ENCODE results near the gene VAPA.
"Not testable (repeated sequence)": the region's sequence is repeated elsewhere in the genome, so short reads cannot be mapped to it uniquely, and the experiment has no call there.

Gene VAPA

GRCh38 chr18:9900699-9901098 is 13.1 kb upstream of the VAPA start:
- Histone ChIP-seq H3K4me1 (ENCODE audit: control insufficient read depth in 1 of 2, insufficient read depth in 2 of 2, low read length in 2 of 2) (peaks cover 6 to 14% of the 10 kb centered on the region in 2 experiments), H2BK12ac (ENCODE audit: low read length) (peak overlapping the region; percentile 37), H3K27me3 (ENCODE audit: insufficient read depth, low read length) (no peaks in the 10 kb centered on the region), H3K4me3 (ENCODE audit: low read depth, low read length) (no peak overlapping the region), H3K23ac (ENCODE audit: low read length) (no peak overlapping the region), H3K79me1 (ENCODE audit: low read length) (peaks cover 6% of the 10 kb centered on the region), H3K4ac (ENCODE audit: low read depth, low read length) (no peak overlapping the region), H4K12ac (ENCODE audit: low read depth, low read length) (no peak overlapping the region), H2BK120ac (ENCODE audit: insufficient read depth, low read length, poor library complexity) (no peak overlapping the region), H3K18ac (ENCODE audit: low read length) (no peak overlapping the region), H3K79me2 (ENCODE audit: control insufficient read depth, insufficient read depth, low read length, poor library complexity) (no peaks in the 10 kb centered on the region), H4K8ac (ENCODE audit: low read depth, low read length) (no peak overlapping the region), H3K4me2 (ENCODE audit: low read length) (no peak overlapping the region), H3K9me3 (ENCODE audit: insufficient read depth, low read depth, low read length) (no peaks in the 10 kb centered on the region), H3K36me3 (ENCODE audit: control insufficient read depth in 1 of 2, insufficient read depth in 2 of 2, low read length in 2 of 2) (no peaks in the 10 kb centered on the region), H2BK5ac (ENCODE audit: low read depth, low read length, poor library complexity) (no peak overlapping the region), H2AK5ac (ENCODE audit: low read length) (no peak overlapping the region), H2AFZ (ENCODE audit: insufficient read depth, low read length, poor library complexity) (no peak overlapping the region), H3K27ac (ENCODE audit: low read depth, low read length) (no peak overlapping the region), H4K91ac (ENCODE audit: low read depth, low read length) (no peak overlapping the region), H3K9ac (ENCODE audit: low read length) (no peak overlapping the region), H3K14ac (ENCODE audit: low read length) (no peak overlapping the region)
- WGBS (ENCODE audit: extremely low coverage, insufficient coverage, insufficient read length): no CpG with 5 or more reads among the region's 7 CpGs
- DNase-seq: no peak

GRCh38 chr18:9901377-9901776 is 12.4 kb upstream of the VAPA start:
- H2BK5ac ChIP-seq (ENCODE audit: low read depth, low read length, poor library complexity): no peak overlapping the region
- H3K18ac ChIP-seq (ENCODE audit: low read length): no peak overlapping the region
- no peak overlapping the region for H3K4me3 ChIP-seq (ENCODE audit: low read depth, low read length)
- H3K9ac ChIP-seq (ENCODE audit: low read length): no peak overlapping the region
- H2AFZ ChIP-seq (ENCODE audit: insufficient read depth, low read length, poor library complexity): no peak overlapping the region
- H3K4me1 ChIP-seq (ENCODE audit: control insufficient read depth in 1 of 2, insufficient read depth in 2 of 2, low read length in 2 of 2): peaks cover 8 to 18% of the 10 kb centered on the region in 2 experiments
- WGBS (ENCODE audit: extremely low coverage, insufficient coverage, insufficient read length): no CpG with 5 or more reads among the region's 3 CpGs
- no peak overlapping the region for H4K12ac ChIP-seq (ENCODE audit: low read depth, low read length)
- H3K79me2 ChIP-seq (ENCODE audit: control insufficient read depth, insufficient read depth, low read length, poor library complexity): no peaks in the 10 kb centered on the region
- H3K14ac ChIP-seq (ENCODE audit: low read length): no peak overlapping the region
- no peaks in the 10 kb centered on the region for H3K27me3 ChIP-seq (ENCODE audit: insufficient read depth, low read length)
- no peak overlapping the region for H2BK12ac ChIP-seq (ENCODE audit: low read length)
- H3K79me1 ChIP-seq (ENCODE audit: low read length): peaks cover 9% of the 10 kb centered on the region
- H3K23ac ChIP-seq (ENCODE audit: low read length): no peak overlapping the region
- H3K27ac ChIP-seq (ENCODE audit: low read depth, low read length): no peak overlapping the region
- H3K36me3 ChIP-seq (ENCODE audit: control insufficient read depth in 1 of 2, insufficient read depth in 2 of 2, low read length in 2 of 2): no peaks in the 10 kb centered on the region
- H4K8ac ChIP-seq (ENCODE audit: low read depth, low read length): no peak overlapping the region
- no peak overlapping the region for H3K4ac ChIP-seq (ENCODE audit: low read depth, low read length)
- no peaks in the 10 kb centered on the region for H3K9me3 ChIP-seq (ENCODE audit: insufficient read depth, low read depth, low read length)
- DNase-seq: no peak
- no peak overlapping the region for H2BK120ac ChIP-seq (ENCODE audit: insufficient read depth, low read length, poor library complexity)
- no peak overlapping the region for H2AK5ac ChIP-seq (ENCODE audit: low read length)
- H4K91ac ChIP-seq (ENCODE audit: low read depth, low read length): no peak overlapping the region
- H3K4me2 ChIP-seq (ENCODE audit: low read length): no peak overlapping the region

GRCh38 chr18:9902264-9902663 is 11.6 kb upstream of the VAPA start:
- H3K9me3 ChIP-seq (ENCODE audit: insufficient read depth, low read depth, low read length); H3K9ac ChIP-seq (ENCODE audit: low read length); H3K36me3 ChIP-seq (ENCODE audit: control insufficient read depth in 1 of 2, insufficient read depth in 2 of 2, low read length in 2 of 2); H2AK5ac ChIP-seq (ENCODE audit: low read length); DNase-seq; H3K4ac ChIP-seq (ENCODE audit: low read depth, low read length); H4K8ac ChIP-seq (ENCODE audit: low read depth, low read length); H3K4me2 ChIP-seq (ENCODE audit: low read length); H3K79me2 ChIP-seq (ENCODE audit: control insufficient read depth, insufficient read depth, low read length, poor library complexity); H3K18ac ChIP-seq (ENCODE audit: low read length); H2AFZ ChIP-seq (ENCODE audit: insufficient read depth, low read length, poor library complexity); H3K79me1 ChIP-seq (ENCODE audit: low read length); H3K4me3 ChIP-seq (ENCODE audit: low read depth, low read length); H3K14ac ChIP-seq (ENCODE audit: low read length); H3K27me3 ChIP-seq (ENCODE audit: insufficient read depth, low read length); H2BK120ac ChIP-seq (ENCODE audit: insufficient read depth, low read length, poor library complexity); H3K23ac ChIP-seq (ENCODE audit: low read length); H4K12ac ChIP-seq (ENCODE audit: low read depth, low read length); H3K27ac ChIP-seq (ENCODE audit: low read depth, low read length); H4K91ac ChIP-seq (ENCODE audit: low read depth, low read length); H2BK5ac ChIP-seq (ENCODE audit: low read depth, low read length, poor library complexity); H2BK12ac ChIP-seq (ENCODE audit: low read length): not testable (repeated sequence)
- H3K4me1 ChIP-seq (ENCODE audit: control insufficient read depth in 1 of 2, insufficient read depth in 2 of 2, low read length in 2 of 2): peaks cover 8 to 20% of the 10 kb centered on the region in 2 experiments
- no CpG with 5 or more reads among the region's 14 CpGs for WGBS (ENCODE audit: extremely low coverage, insufficient coverage, insufficient read length)

- Histone ChIP-seq H3K18ac (ENCODE audit: low read length) (no peak overlapping the region), H3K4me1 (ENCODE audit: control insufficient read depth in 1 of 2, insufficient read depth in 2 of 2, low read length in 2 of 2) (peaks cover 8 to 20% of the 10 kb centered on the region in 2 experiments), H4K12ac (ENCODE audit: low read depth, low read length) (no peak overlapping the region), H3K9me3 (ENCODE audit: insufficient read depth, low read depth, low read length) (no peaks in the 10 kb centered on the region), H3K4me3 (ENCODE audit: low read depth, low read length) (no peak overlapping the region), H2BK120ac (ENCODE audit: insufficient read depth, low read length, poor library complexity) (no peak overlapping the region), H4K91ac (ENCODE audit: low read depth, low read length) (no peak overlapping the region), H3K79me1 (ENCODE audit: low read length) (peaks cover 9% of the 10 kb centered on the region), H2BK5ac (ENCODE audit: low read depth, low read length, poor library complexity) (no peak overlapping the region), H2AK5ac (ENCODE audit: low read length) (no peak overlapping the region), H2BK12ac (ENCODE audit: low read length) (no peak overlapping the region), H3K79me2 (ENCODE audit: control insufficient read depth, insufficient read depth, low read length, poor library complexity) (no peaks in the 10 kb centered on the region), H3K23ac (ENCODE audit: low read length) (no peak overlapping the region), H3K27ac (ENCODE audit: low read depth, low read length) (no peak overlapping the region), H3K9ac (ENCODE audit: low read length) (no peak overlapping the region), H3K14ac (ENCODE audit: low read length) (no peak overlapping the region), H4K8ac (ENCODE audit: low read depth, low read length) (no peak overlapping the region), H2AFZ (ENCODE audit: insufficient read depth, low read length, poor library complexity) (no peak overlapping the region), H3K36me3 (ENCODE audit: control insufficient read depth in 1 of 2, insufficient read depth in 2 of 2, low read length in 2 of 2) (no peaks in the 10 kb centered on the region), H3K4me2 (ENCODE audit: low read length) (no peak overlapping the region), H3K4ac (ENCODE audit: low read depth, low read length) (no peak overlapping the region), H3K27me3 (ENCODE audit: insufficient read depth, low read length) (no peaks in the 10 kb centered on the region)
- WGBS (ENCODE audit: extremely low coverage, insufficient coverage, insufficient read length): no CpG with 5 or more reads among the region's 10 CpGs
- DNase-seq: no peak
Measured at GRCh38 chr18:9902832-9903231, 11.0 kb upstream of the VAPA start.
